Measurements from ENCODE around the gene ISM1.

DNA sequence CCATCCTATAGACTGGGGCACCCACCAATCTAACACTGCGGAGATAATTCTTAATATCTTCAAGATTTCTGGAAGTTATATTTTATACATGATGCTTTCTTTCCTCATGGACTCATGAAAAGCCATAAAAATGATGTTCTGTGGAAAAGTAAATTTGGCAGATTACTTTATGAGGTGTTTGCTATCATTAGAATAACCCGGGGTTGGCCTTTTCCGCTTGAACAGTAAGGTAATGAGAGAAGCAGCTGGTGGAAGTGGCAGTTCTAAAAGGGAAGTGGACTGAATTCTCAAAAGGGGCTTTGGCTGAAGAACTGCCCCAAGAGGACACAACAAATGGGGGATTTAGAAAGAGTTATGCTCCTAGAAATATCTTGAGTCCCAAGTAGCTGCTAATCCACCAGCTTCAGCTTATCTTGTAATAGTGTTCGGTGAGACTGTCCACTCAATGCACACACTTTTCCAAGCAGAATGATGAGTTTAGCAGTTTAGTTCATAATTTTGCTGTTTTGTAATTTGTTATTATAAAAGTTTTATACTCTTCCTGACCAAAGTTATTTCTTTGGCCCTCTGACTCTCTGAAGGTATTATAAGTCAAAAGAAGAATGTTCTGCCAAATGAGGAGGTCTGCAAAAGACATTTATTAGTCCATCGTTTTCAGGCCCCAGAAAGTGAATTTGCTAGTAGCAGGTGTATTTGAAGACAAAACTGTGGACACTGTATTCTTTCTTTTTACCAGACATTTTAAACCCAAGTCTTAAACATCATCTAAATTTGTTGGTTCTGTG lies 2.9 kb downstream of the ISM1 start:
- TF ChIP-seq, protein P1, sequence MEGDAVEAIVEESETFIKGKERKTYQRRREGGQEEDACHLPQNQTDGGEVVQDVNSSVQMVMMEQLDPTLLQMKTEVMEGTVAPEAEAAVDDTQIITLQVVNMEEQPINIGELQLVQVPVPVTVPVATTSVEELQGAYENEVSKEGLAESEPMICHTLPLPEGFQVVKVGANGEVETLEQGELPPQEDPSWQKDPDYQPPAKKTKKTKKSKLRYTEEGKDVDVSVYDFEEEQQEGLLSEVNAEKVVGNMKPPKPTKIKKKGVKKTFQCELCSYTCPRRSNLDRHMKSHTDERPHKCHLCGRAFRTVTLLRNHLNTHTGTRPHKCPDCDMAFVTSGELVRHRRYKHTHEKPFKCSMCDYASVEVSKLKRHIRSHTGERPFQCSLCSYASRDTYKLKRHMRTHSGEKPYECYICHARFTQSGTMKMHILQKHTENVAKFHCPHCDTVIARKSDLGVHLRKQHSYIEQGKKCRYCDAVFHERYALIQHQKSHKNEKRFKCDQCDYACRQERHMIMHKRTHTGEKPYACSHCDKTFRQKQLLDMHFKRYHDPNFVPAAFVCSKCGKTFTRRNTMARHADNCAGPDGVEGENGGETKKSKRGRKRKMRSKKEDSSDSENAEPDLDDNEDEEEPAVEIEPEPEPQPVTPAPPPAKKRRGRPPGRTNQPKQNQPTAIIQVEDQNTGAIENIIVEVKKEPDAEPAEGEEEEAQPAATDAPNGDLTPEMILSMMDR (conservative IDR thresholded peaks at IDR 0.05): no peak
- TF ChIP-seq ZFX (IDR thresholded peaks at IDR 0.05): no peak
